HG03095 (cell line): ENCODE measurements around the gene TAF4.
"Not testable (repeated sequence)": the region's sequence is repeated elsewhere in the genome, so short reads cannot be mapped to it uniquely, and the experiment has no call there.

Experiments
- ATAC-seq: cut with Tn5 transposase; IDR thresholded peaks from one replicate; pipeline ENCODE4 v1.9.1; 2021; ENCODE audit warnings: moderate library complexity; ENCODE audit not compliant: unreplicated experiment

The TAF4 gene

DNA sequence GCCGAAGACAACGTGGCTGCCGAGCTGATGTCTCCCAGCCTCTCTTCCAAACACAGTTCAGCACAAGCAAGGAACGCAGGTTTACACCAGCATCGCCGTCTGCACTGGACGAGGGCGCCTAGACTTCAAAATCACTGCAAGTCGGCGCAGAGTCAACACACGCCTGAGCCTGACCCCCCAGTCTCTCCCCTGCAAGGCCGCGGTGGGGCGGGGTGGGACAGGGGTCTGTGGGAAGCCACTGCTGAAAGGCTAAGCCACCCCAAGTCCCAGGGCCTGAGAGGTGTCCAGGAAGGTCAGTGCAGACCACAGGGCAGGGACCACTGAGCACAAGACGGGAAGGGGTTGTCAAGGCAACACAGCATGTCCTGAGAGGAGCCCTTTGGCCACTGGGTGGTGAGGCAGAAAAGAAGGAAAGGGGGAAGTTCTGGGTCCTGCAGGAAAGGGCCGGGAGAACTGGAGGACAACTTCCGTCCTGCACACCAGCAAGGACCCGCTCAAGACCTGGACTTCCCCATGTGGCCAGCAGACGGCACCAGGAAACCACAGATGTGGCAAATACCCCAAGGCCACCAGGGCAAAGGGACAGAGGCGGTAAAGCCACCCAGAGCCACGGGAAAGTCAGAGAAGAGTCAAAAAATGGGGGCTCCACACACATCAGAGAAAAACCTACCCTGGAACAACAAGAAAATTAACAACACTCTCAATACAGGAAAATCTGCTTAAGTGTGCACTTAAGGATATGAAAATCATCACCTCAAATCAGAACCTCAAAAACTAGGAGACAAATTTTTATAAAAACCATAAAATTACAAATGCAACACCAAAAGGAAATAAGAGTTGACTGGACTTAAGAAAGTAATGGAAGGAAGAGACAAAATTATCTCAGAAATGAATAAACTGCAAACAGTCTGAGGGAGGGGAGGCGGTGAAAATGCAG is 84.8 kb downstream of the TAF4 start:
- ATAC-seq: no peak

DNA sequence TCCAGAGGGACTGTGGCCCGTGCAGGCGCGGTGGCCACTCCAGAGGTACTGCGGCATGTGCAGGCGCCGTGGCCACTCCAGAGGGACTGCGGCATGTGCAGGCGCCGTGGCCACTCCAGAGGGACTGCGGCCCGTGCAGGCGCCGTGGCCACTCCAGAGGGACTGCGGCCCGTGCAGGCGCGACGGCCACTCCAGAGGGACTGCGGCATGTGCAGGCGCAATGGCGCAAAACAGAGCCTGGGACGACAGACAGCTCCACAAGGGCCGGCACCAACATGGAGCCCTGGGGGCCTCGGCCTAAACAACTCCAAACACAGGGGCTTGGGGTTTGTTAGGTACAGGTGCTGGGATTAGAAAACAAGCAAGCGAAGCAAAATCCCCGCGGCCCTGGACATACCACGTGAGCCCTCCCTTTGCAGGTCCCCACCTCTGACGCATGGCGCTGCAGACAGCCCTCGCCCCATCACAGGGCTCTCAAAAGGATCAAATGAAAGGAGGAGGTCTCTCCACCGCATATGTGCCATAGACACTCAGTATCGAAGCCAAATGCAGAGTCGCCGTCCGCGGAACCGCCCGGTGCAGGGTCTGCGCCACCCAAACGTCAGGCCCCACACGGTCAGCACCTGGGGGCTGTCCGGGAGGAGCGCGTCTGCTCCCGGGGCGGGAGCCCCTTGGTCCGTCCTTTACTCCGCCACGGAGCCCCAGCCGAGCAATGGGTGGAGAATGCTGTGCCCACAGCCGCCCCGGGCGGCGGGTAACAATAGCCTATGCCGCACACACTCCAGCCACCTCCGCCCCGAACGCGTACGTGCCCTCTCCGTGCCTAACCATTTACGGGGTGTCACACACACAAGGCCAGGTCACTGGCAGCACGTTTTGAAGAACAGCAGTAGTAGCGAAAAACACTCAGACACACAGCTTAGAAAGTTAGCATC is 85.7 kb downstream of the TAF4 start:
- ATAC-seq: no peak

DNA sequence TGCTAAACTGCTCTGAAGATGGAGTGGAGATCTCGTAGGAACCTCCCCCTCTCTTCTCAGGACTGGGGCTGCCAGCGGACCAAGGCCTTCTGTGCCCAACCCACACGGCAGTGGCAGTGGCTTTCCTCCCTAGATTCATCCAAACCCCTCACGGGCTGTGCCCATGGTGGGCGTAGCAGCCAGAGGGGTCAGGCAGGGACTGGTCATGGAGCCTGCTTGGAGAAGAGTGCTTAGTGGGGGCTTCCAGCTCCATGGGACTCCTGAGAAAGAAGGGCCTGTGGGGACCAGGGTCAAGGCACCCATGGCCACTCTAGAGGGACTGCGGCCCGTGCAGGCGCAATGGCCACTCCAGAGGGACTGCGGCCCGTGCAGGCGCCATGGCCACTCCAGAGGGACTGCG is 86.6 kb downstream of the TAF4 start:
- ATAC-seq: no peak

GRCh38 chr20:61978491-61978890 is 87.2 kb downstream of the TAF4 start:
- ATAC-seq: no peak

DNA sequence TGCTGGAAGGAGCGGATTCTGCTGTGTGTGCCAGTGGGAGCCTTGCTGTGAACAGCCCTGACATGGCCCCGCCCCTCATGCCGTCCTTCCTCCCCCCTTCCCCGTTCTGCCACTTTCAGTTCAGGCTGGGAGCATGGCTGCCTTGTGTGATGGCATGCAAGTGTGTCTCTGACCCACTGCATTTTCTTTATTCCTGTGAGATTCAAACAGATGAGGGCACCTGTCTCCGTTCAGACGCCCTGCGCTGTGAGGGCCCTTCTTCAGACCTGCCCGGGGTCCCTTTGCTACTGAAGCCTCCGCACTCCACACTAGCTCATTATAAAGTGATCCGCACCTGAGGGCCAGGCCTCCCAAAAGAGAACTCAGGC is 88.3 kb downstream of the TAF4 start:
- no peak for ATAC-seq

DNA sequence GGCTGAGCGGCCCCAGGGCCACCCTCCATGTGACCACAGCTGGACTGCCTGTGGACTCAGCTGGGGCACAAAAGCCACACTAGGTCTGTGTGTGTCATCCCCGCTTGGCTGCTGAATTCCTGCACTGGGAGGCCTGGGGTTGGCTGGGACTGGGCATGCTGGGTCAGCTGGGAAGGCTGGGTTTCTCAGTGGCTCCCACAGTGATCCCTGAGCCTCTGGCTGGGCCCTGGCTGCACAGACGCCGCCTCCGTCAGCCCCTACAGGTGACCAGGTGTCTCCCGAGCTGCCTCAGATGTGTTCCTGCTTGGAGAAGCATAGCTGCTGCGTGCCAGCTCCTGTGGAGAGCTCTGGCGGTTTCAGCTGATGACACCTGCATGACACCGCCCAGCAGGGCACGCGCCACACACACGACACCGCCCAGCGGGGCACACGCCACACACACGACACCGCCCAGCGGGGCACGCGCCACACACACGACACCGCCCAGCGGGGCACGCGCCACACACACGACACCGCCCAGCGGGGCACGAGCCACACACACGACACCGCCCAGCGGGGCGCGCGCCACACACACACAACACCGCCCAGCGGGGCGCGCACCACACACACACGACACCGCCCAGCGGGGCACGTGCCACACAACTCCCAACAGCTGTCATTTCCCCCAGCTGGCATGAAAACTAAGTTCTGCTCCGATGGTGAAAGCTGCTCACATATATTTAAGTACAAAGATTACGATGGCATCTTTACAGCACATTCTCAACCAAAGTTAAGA is 88.8 kb downstream of the TAF4 start:
- ATAC-seq: no peak

DNA sequence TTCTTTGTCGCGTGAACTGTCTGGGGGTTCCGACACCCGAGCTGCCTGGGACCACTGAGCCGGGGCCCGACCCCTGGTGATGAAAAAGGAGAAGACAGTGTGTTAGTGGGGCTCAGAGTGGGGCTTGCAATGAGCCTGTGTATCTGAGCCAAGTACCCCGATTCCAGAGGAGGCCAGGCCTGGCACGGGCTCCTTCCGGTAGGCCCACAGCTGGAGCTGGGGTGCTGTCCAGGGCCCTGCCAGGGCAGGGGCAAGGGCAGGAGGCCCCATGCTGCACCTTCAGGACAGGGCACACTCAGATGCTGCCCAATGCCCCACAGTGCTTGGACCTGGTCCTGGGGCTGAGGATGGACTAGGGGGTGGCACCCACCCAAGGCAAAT is 89.4 kb downstream of the TAF4 start:
- no peak for ATAC-seq

- no peak for ATAC-seq
Observed at GRCh38 chr20:61975407-61976129, 90.1 kb downstream of the TAF4 start.

GRCh38 chr20:61974357-61974665 is 91.4 kb downstream of the TAF4 start:
- no peak for ATAC-seq

DNA sequence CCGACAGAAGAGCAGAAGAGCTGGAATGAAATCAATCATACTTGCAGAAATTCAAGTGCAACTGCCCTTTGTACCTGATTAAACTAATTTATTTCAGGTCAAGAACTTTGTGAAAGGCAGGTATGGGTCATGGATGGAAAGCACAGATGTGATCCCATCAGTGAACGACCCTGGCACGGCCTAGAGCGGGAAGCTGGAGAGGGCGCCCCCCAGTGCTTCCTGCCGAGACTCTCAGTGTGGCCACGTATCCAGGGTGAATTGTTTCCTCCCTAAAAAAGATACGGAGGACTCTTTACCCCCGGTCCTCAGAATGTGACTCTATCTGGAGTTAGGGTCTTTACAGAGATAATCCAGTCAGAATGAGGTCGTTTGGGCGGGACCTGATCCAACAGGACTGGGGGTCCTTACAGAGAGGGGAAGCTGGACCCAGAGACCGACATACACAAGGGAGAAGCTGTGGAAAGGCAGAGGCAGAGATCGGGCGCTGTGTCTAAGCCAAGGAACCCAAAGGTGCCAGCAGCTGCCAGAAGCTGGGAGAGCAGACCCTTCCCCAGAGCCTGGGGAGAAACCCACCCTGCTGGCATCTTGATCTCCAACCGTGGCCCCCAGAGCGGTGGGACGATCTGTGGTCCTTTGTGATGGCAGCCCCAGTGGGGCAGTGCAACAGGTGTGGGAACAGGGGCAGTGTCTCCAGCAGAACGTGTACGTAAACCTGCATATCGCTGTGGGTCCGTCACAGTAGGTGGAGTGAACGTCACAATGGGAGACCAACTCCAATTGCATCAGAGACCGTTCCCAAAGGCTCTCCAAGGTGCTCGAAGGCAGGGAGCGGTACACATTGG is 91.9 kb downstream of the TAF4 start:
- ATAC-seq: no peak

GRCh38 chr20:61972636-61973508 is 92.8 kb downstream of the TAF4 start:
- ATAC-seq: no peak

DNA sequence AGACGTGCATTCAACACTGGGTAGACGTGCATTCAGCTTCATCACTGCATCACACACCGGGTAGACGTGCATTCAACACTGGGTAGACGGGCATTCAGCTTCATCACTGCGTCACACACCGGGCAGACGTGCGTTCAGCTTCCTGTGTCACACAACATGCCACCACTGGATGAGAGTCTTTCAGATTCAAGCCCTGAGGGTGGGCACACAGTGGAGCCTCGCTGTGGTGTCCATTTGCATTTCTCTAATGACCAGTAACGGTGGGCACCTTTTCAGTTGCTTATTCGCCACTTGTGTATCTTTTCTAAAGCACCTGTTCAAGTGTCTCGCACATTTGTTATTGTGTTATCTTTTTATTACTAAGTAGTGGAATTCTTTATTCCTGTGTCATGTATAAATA is 94.1 kb downstream of the TAF4 start:
- ATAC-seq: not testable (repeated sequence)

DNA sequence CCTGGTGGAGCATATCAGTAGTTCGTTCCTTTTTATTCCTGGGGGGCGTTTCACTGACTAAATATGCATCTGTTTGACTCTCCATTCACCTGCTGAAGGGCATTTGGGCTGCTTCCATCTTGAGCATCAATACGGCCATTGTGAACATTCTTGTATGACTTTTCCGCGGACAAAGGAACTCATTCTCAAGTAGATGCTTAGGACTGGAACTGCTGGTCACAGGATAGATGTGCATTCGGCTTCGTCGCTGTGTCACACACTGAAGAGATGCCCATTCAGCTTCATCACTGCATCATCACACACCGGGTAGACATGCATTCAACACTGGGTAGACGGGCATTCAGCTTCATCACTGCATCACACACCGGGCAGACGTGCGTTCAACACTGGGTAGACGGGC is 95.3 kb downstream of the TAF4 start:
- ATAC-seq: no peak

DNA sequence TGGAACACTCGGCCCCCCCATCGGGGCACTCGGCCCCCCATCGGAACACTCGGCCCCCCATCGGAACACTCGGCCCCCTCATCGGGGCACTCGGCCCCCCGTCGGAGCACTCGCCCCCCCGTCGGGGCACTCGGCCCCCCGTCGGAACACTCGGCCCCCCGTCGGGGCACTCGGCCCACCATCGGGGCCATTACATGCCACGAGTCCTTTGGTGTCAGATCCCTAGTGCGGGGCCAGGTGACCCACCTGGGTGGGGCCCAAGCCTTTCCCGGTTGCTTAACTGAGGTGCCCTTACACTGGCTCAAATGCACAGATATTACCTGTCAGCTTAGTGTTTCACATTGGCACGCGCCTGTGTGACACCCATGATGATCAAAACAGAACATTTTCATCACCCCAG is 95.9 kb downstream of the TAF4 start:
- ATAC-seq: no peak

GRCh38 chr20:61968932-61969331 is 96.7 kb downstream of the TAF4 start:
- ATAC-seq: no peak

DNA sequence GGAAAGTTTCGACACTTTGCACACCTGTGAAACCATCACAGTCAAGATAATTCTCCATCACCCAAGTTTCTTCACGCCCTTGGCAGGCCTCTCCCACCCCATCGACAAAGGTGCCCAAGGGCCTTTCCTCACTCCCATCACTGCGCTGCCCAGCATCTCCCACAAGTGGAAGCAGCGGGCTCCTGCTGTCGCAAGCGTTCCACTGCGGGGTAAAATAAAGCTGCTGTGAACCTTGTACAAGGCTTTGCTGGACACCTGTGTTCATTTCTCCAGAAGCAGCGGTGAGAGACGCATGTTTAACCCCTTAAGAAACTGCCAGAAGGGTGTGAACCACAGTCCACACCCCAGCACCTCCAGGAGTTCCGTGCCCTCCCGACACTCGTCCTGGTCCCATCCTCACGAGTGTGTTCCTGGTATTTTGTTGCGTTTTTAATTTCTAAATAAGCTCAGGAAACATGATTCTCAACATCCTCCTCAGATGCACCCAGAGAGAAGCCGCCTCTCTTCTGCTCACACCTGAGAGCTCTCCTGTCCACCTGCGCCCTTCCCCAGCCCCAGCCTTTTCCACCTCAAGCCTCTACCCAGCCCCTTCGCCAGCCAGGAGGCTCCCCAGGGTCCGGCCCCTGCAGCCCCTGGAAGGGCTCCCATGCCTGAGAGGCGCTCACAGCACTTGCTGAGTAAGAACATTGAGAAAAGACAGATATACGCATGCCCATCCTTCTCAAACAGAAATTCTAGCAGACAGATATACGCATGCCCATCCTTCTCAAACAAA is 97.5 kb downstream of the TAF4 start:
- ATAC-seq: no peak

DNA sequence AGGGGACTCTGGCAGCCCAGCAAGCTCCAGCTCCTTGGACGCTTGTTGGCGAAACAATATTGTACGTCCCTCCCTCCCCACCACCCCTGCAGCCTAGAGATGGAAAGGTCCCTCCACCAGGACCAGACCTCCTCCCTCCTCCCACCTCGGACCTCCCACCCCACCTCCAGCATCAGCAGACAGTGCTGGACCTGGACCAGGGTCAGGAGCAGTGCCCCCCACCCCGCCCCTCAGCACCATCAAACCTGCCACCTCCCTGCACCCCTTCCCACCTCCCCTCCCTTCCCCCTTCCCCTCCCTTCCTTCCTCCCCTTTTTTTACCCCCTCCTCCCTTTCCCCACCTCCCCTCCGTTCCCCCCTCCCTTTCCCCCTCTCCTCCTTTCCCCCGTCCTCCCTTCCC is 98.4 kb downstream of the TAF4 start:
- no peak for ATAC-seq
